GM23248 (cell line): Measurements from ENCODE around the gene TMEM183A. TPM values are rescaled to one million over a fixed set of nuclear protein-coding genes. Genes with fewer than 3 reads are reported as not detected.
"Not testable (repeated sequence)": the region's sequence is repeated elsewhere in the genome, so short reads cannot be mapped to it uniquely, and the experiment has no call there.

Experiments used
- DNase-seq: peaks from one replicate; pipeline ENCODE4 v3.0.0-alpha.2; 2015
- H2AFZ ChIP-seq: fragments of 200-600 bp; sonication (generic); 2 replicates; pipeline ENCODE4 v1.6.1; 2016; ENCODE audit warnings: antibody characterized with exemption
- H3F3A ChIP-seq: fragments of 200-600 bp; sonication (generic); 2 replicates; pipeline ENCODE4 v1.6.1; 2016; ENCODE audit warnings: mild to moderate bottlenecking, antibody characterized with exemption, mixed run types; ENCODE audit not compliant: insufficient read depth
- H3K27ac ChIP-seq: fragments of 200-600 bp; sonication (generic); 2 replicates; pipeline ENCODE4 v1.5.1; 2016; ENCODE audit warnings: mild to moderate bottlenecking
- H3K27me3 ChIP-seq: fragments of 200-600 bp; sonication (generic); replicated peaks from 2 replicates; pipeline ENCODE4 v1.6.1; 2016; ENCODE audit warnings: mild to moderate bottlenecking; ENCODE audit not compliant: insufficient read depth
- H3K36me3 ChIP-seq: fragments of 200-600 bp; sonication (generic); 2 replicates; pipeline ENCODE4 v1.6.1; 2016; ENCODE audit warnings: low read depth, mild to moderate bottlenecking
- H3K4me1 ChIP-seq: fragments of 200-600 bp; sonication (generic); 2 replicates; pipeline ENCODE4 v1.6.1; 2016; ENCODE audit warnings: mild to moderate bottlenecking; ENCODE audit not compliant: insufficient read depth
- H3K4me2 ChIP-seq: fragments of 200-600 bp; sonication (generic); one replicate; pipeline ENCODE4 v1.6.1; 2016; ENCODE audit warnings: mild to moderate bottlenecking; ENCODE audit not compliant: unreplicated experiment
- H3K4me3 ChIP-seq: fragments of 200-600 bp; sonication (generic); 2 replicates; pipeline ENCODE4 v1.5.1; 2016; ENCODE audit warnings: mild to moderate bottlenecking
- H3K79me2 ChIP-seq: fragments of 200-600 bp; sonication (generic); 2 replicates; pipeline ENCODE4 v1.6.1; 2016; ENCODE audit warnings: mild to moderate bottlenecking; ENCODE audit not compliant: insufficient read depth
- H3K9ac ChIP-seq: fragments of 200-600 bp; sonication (generic); 2 replicates; pipeline ENCODE4 v1.6.1; 2016; ENCODE audit warnings: mild to moderate bottlenecking
- H3K9me2 ChIP-seq: fragments of 200-600 bp; sonication (generic); 2 replicates; pipeline ENCODE4 v1.6.1; 2016; ENCODE audit warnings: mixed run types, mild to moderate bottlenecking, moderate library complexity; ENCODE audit not compliant: insufficient read depth
- H3K9me3 ChIP-seq: fragments of 200-600 bp; sonication (generic); one replicate; pipeline ENCODE4 v1.6.1; 2017; ENCODE audit warnings: low read depth
- H4K20me1 ChIP-seq: fragments of 200-600 bp; sonication (generic); 2 replicates; pipeline ENCODE4 v1.6.0; 2016; ENCODE audit not compliant: insufficient read depth
- EZH2 ChIP-seq: fragments of 200-600 bp; sonication (generic); IDR thresholded peaks from 2 replicates; pipeline ENCODE4 v1.6.1; 2018; ENCODE audit warnings: antibody characterized with exemption, mild to moderate bottlenecking; ENCODE audit not compliant: insufficient read depth, poor library complexity, severe bottlenecking
- EZH2phosphoT487 ChIP-seq: fragments of 200-600 bp; sonication (generic); IDR thresholded peaks from 2 replicates; pipeline ENCODE4 v1.6.1; 2018; ENCODE audit warnings: antibody characterized with exemption, moderate library complexity, mild to moderate bottlenecking, low read depth; ENCODE audit not compliant: insufficient read depth
- WGBS, 2 experiments: methylation state at CpG; one replicate each; pipeline ENCODE4 v1.1.6; 2015 to 2017; ENCODE audit warnings: low lambda C conversion rate in 2 of 2, low coverage in 1 of 2; ENCODE audit errors: missing lambda C conversion rate in 2 of 2; 5-methylcytosine and 5-hydroxymethylcytosine counted together
- in situ Hi-C: fragments of 300-500 bp; cut with MboI; formaldehyde crosslinking; loops from 2 replicates; pipeline ENCODE4 v1.15.0; 2020
- polyA plus RNA-seq: library from polyadenylated mRNA; unstranded; fragments of >200 nt; fragmentation: Nextera tagmentation; extraction: Ambion mirVana; gene quantifications from 2 replicates; pipeline ENCODE4 v1.2.1, GENCODE V29; 2016
- total RNA-seq: library from RNA; depleted of rRNA; stranded (reverse); fragments of >200 nt; shearing (Covaris generic); gene quantifications from 2 replicates; pipeline ENCODE4 v1.2.3, GENCODE V29; 2014

TMEM183A gene
- total and polyA plus RNA-seq, 2 experiments from 2014 or later: 57.3 to 92.7 TPM

DNA sequence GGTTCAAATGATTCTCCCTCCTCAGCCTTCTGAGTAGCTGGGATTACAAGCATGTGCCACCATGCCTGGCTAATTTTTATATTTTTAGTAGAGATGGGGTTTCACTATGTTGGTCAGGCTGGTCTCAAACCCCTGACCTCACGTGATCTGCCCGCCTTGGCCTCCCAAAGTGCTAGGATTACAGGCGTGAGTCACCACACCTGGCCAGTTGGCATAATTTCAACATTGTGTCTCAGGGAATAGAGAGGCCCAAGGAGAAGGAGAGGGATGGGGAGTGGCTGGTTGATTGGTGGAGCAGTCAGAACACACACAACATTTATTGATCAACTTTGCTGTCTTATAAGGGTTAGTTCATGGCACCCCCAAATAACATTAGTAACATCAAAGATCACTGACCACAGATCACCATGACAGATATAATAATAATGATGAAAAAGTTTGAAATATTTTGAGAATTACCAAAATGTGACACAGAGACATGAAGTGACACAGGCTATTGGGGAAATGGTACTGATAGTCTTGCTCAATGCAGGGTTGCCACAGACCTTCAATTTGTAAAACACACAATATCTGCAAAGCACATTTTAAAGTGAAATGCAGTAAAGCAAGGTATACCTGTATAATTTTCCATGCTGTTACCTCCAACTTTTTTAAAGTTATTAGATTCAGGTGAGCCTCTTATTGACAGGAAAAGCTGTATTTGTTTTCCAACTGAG lies 24.3 kb upstream of the TMEM183A start:
- Histone ChIP-seq H3K9me3 (no peaks in the 10 kb centered on the region), H3K27me3 (peaks cover 27% of the 10 kb centered on the region), H3K27ac (no peak overlapping the region), H3K79me2 (no peaks in the 10 kb centered on the region), H4K20me1 (no peaks in the 10 kb centered on the region), H3K9me2 (no peaks in the 10 kb centered on the region), H3K4me2 (no peak overlapping the region), H3K4me1 (no peaks in the 10 kb centered on the region), H3K9ac (no peak overlapping the region), H2AFZ (no peak overlapping the region), H3F3A (no peaks in the 10 kb centered on the region), H3K36me3 (no peaks in the 10 kb centered on the region), H3K4me3 (no peak overlapping the region)
- no peak for DNase-seq
- TF ChIP-seq EZH2 (no peak), EZH2phosphoT487 (no peak)
- in situ Hi-C loops: no loop called here
- WGBS, 2 experiments: 53 to 61% methylated on average over 3 of the region's 3 CpGs

DNA sequence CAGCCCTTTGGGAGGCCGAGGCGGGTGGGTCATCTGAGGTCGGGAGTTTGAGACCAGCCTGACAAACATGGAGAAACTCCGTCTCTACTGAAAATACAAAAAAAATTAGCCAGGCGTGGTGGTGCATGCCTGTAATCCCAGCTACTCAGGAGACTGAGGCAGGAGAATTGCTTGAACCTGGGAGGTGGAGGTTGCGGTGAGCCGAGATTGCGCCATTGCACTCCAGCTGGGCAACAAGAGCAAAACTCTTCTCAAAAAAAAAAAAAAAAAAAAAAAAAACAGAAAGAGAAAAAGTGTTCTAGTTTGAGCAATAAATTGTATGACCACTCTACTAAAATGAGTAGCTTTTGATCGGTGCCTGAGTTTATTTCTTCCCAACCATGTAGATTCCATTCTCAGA lies 21.1 kb upstream of the TMEM183A start:
- H3F3A ChIP-seq, H3K36me3 ChIP-seq, H2AFZ ChIP-seq, in situ Hi-C loops, H4K20me1 ChIP-seq, H3K9ac ChIP-seq, H3K27ac ChIP-seq, H3K4me1 ChIP-seq, H3K4me3 ChIP-seq, H3K79me2 ChIP-seq, DNase-seq, H3K9me2 ChIP-seq, H3K9me3 ChIP-seq, H3K4me2 ChIP-seq: not testable (repeated sequence)
- WGBS, 2 experiments: 63 to 67% methylated on average over 9 of the region's 9 CpGs
- peaks cover 34% of the 10 kb centered on the region for H3K27me3 ChIP-seq

DNA sequence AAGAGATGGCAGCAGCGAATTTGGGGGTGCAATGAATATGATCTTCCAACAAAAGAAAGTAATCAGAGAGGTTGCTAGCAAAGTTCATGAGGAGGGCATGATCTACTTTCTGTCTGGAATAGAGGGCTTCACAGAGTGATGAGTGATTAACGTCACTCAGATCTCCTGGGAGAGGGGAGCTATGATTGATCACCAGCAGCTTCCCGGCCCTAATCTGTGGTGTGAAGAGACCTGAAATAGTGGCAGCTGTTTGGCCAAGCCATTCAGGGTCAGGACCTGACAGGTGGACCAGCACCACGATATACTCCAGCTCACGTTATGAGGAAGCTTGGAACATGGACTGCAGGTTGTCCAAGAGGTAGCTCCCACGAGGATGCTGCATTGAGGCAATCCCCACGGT lies 19.9 kb upstream of the TMEM183A start:
- WGBS, 2 experiments: 42 to 49% methylated on average over 7 of the region's 7 CpGs
- no peaks in the 10 kb centered on the region for H3K4me1 ChIP-seq
- H3K4me3 ChIP-seq: no peak overlapping the region
- H2AFZ ChIP-seq: no peak overlapping the region
- no peaks in the 10 kb centered on the region for H4K20me1 ChIP-seq
- TF ChIP-seq EZH2 (no peak), EZH2phosphoT487 (no peak)
- peaks cover 43% of the 10 kb centered on the region for H3K27me3 ChIP-seq
- no peaks in the 10 kb centered on the region for H3K36me3 ChIP-seq
- no peak overlapping the region for H3K4me2 ChIP-seq
- H3F3A ChIP-seq: no peaks in the 10 kb centered on the region
- H3K9me2 ChIP-seq: no peaks in the 10 kb centered on the region
- H3K79me2 ChIP-seq: no peaks in the 10 kb centered on the region
- in situ Hi-C loops: no loop called here
- H3K27ac ChIP-seq: no peak overlapping the region
- no peak for DNase-seq
- H3K9me3 ChIP-seq: no peaks in the 10 kb centered on the region
- no peak overlapping the region for H3K9ac ChIP-seq

DNA sequence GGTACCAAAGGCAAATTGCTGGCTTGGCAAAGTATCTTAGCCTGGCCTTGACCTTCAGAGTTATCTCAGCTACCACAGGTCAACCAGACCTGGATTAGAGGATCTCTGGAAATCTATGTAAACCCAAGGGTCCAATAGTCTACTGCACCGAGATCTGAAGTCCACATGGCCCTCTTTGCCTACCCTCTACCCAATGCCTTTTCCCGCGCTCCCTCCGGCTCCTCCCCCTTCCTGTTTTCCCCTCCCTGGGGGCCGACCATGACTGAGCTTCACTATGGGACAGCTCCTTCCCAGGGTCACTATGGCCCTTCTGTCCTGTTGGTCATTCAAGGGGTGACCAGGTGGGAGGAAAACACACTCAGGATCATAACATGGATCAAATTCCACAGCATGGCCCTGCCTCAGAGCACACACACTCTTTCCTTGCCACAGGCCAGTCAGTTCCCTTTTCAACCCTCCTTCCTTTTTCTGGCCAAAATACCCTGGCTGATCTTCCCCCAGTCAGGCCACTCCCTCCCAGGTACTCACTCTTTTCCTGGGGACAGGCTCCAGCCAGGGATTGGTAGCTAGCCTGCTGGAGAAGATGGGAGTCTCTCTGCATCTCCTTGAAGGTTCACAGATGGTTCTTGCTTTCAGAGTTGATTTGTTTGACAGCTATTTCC lies 19.1 kb upstream of the TMEM183A start:
- in situ Hi-C loops: no loop called here
- WGBS, 2 experiments: 73 to 74% methylated on average over 4 to 5 of the region's 5 CpGs

More for the DNA sequence above, 19.1 kb upstream of the TMEM183A start:
- DNase-seq: no peak
- TF ChIP-seq EZH2phosphoT487 (no peak), EZH2 (no peak)
- Histone ChIP-seq H3K36me3 (no peaks in the 10 kb centered on the region), H3K27ac (no peak overlapping the region), H3K9me3 (no peaks in the 10 kb centered on the region), H3K4me2 (no peak overlapping the region), H4K20me1 (no peaks in the 10 kb centered on the region), H3K4me3 (no peak overlapping the region), H3K9ac (no peak overlapping the region), H3K79me2 (no peaks in the 10 kb centered on the region), H3F3A (no peaks in the 10 kb centered on the region), H3K27me3 (peaks cover 48% of the 10 kb centered on the region), H3K9me2 (no peaks in the 10 kb centered on the region), H3K4me1 (no peaks in the 10 kb centered on the region), H2AFZ (no peak overlapping the region)
